GM19395 (cell line): Measurements from ENCODE around the gene ISG15.
"Not testable (repeated sequence)": the region's sequence is repeated elsewhere in the genome, so short reads cannot be mapped to it uniquely, and the experiment has no call there.

ENCODE experiments used
- ATAC-seq: cut with Tn5 transposase; IDR thresholded peaks from one replicate; pipeline ENCODE4 v1.9.1; 2021; ENCODE audit warnings: mild to moderate bottlenecking, moderate library complexity; ENCODE audit not compliant: unreplicated experiment

The ISG15 gene

DNA sequence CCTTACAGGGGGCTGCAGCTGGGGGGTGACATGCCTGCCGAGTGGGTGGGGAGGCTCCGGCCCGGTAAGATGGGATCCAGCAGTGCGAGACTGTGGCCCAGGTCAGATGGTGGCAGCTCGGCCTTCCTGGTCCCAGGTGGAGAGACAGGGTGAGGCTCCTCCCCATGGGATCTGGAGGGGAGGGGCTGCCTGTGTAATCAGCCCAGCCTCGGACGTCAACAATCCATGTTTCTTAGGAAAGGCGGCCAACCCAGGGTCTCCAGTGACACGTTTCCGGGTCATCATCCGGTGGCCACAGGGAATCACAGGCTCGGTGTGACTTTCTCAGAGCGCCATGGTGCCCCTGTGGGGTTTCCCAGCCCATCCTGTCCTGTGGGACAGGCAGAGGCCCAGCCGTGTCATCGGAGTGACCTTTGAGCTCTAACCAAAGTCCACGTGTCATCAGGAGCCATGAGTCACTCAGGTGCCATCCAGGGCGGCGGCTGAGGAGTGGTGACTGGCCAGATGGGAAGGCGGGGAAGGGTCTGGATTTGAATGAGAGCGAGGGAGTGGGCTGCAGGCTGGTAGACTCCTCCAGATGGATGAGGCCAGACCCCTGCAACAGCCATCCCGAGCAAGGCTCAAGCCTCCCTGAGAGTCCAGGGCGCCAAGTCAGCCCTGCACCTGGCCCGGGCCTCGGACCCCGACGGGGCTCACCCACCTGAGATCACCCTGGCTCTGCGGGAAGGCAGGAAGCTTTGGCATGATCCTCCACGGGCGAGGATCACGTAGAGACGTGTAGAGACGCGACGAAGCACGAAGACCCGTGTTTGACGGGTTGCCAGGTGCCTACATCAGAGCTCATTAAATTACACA is 6.8 kb upstream of the ISG15 start:
- no peak for ATAC-seq

GRCh38 chr1:1010131-1010530 is 3.2 kb upstream of the ISG15 start:
- not testable (repeated sequence) for ATAC-seq

GRCh38 chr1:1011396-1011949 is 1.8 kb upstream of the ISG15 start:
- ATAC-seq, result no peak

DNA sequence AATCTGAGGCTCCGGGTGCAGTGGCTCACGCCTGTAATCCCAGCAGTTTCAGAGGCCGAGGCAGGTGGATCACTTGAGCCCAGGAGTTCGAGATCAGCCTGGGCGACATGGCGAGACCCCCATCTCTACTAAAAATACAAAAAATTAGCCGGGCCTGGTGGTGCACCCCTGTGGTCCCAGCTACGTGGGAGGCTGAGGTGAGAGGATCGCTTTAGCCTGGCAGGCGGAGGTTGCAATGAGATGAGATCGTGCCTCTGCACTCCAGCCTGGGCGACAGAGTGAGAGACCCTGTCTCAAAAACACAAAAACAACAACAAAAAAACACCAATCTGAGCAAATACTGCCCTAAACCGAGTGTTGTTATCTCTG is 577 bp upstream of the ISG15 start:
- ATAC-seq, result not testable (repeated sequence)

DNA sequence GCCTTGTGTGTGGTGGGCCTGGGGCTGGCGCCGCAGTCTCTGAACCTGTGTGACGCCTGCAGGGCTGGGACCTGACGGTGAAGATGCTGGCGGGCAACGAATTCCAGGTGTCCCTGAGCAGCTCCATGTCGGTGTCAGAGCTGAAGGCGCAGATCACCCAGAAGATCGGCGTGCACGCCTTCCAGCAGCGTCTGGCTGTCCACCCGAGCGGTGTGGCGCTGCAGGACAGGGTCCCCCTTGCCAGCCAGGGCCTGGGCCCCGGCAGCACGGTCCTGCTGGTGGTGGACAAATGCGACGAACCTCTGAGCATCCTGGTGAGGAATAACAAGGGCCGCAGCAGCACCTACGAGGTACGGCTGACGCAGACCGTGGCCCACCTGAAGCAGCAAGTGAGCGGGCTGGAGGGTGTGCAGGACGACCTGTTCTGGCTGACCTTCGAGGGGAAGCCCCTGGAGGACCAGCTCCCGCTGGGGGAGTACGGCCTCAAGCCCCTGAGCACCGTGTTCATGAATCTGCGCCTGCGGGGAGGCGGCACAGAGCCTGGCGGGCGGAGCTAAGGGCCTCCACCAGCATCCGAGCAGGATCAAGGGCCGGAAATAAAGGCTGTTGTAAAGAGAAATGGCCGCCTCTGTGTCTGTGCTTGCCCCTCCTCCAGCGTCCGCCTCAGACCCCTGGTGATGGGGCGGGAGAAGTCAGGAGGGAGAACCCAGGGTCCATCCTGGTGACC is 788 bp downstream of the ISG15 start:
- ATAC-seq, result no peak

DNA sequence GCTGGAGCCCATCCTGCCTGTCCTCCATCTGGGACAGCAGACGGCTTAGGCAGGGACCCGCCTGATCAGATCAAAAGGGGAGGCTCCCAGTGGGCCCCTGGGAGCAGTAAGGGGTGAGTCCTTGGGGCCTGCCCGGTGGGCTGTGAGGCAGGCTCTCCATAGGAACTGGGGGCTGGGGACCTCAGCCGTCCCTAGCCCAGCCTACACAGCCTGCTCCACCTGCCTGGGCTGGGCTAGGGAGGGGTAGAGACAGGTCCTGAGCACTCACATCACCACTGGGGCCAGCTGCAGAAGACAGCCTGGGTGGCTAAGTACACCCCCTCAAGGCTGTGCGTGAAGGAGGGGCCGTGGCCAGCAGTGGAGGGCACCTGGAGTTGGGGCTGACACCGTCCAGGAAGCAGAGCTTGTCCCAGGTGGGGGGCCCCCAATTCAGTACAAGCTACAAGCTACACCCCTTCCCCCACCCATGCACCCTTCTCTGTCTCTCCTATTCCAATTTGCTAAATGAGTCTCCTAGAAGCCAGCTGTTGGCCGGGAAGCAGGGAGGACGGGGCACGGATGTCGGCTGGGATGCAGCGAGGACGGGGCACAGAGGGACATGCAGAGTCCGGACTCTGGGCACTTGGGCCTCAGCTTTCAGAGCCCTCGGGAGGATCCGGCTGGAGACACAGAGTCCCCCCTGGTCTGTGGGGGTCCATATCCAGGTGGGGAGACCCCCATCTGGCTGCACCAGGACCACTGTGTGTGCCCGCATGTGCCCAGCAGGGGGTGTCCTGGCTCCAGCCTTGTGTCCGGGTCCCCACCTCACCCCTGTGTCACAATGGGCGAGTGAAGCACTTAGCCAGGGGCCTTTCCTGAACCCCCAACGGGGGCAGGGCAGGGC is 1.7 kb downstream of the ISG15 start:
- no peak for ATAC-seq

DNA sequence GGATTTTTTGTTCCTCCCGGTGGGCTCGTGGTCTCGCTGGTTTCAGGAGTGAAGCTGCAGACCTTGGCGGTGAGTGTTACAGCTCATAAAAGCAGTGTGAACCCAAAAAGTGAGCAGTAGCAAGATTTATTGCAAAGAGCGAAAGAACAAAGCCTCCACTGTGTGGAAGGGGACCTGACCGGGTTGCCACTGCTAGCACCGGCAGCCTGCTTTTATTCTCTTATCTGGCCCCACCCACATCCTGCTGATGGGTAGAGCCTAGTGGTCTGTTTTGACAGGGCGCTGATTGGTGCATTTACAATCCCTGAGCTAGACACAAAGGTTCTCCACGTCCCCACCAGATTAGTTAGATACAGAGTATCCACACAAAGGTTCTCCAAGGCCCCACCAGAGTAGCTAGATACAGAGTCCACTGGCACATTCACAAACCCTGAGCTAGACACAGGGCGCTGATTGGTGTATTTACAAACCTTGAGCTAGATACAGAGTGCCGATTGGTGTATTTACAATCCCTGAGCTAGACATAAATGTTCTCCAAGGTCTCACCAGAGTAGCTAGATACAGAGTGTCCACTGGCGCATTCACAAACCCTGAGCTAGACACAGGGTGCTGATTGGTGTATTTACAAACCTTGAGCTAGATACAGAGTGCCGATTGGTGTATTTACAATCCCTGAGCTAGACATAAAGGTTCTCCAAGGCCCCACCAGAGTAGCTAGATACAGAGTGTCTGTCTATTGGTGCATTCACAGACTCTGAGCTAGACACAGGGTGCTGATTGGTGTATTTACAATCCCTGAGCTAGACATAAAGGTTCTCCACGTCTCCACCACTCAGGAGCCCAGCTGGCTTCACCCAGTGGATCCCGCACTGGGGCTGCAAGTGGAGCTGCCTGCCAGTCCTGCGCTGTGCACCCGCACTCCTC is 4.4 kb downstream of the ISG15 start:
- ATAC-seq, result not testable (repeated sequence)

- ATAC-seq, result not testable (repeated sequence)
Observed at GRCh38 chr1:1018321-1018685, 5.0 kb downstream of the ISG15 start.

DNA sequence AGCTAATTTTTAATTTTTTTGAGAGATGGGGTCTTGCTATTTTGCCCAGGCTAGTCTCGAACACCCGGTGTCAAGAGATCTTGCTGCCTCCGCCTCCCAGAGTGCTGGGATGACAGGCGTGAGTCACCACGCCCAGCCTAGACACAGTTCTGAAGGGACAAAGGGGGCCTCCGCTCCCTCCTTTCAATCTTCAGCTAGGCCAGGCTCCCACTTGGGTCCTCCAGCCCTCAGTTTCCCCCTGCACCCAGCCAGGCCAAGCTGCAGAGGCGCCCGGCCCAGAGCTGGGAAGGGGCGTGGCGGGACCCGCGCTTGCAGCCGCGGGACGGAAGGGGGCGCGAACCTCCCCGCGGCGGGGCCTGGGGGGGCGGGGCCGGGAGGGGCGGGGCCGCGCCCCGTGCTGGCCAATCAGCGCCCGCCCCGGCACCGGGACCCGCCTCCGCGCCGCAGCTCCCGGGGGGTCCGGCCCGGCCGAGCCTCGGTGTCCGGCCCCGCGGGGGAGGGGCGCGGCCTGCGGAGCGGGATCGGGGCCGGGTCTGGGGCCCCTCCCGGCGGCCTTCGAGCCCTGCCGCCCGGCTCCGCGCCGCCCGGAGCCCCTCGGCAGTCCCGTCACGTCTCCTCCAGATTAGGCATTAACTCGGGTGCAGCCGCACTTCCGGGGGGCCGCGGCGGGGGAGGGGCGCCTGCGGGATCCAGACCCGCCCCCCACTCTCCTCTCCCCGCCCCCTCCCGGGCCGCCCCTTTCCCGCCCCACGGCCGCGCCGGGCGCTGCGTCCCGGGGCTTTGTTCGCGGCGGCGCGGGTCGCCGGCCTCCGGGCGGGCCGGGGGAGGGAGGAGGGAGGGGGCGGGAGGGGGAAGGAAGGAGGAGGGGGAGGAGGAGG is 6.1 kb downstream of the ISG15 start:
- ATAC-seq, result peak; percentile 53

- peak; percentile 30 for ATAC-seq
Observed at GRCh38 chr1:1020000-1020404, 6.7 kb downstream of the ISG15 start, which contains the start of gene AGRN. AGRN (plus strand) TSS chr1:1020120; CDS start chr1:1020173, 53 bp downstream.

DNA sequence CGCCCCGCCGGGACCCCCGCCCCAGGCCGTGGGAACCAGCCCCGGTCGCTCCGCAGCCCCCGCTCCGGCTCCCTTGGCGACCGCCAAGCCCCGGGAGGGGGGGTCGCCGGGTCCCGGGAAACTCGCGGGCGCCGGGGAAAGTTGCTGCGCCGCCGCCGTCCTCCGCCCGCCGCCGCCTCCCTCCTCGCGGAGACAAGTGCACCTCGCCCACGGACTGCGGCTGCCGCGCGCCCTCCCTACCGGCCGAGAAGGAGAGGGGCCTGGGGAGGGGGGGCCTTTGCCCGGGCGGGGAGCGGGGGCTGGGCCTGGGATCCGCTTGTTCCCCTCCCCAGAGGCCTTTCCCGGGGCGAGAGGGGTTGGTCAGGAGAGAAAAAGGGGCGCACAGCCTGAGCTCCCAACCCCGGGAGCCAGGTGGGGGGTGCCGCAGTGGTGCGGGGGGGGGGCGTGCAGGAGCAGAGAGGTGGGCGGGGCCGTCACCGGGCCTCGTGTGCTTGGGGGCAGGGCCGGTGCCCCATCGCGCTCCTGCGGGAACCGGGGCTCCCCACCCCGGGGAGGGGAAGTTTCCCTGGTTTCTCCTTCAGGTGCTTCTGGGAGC is 7.2 kb downstream of the ISG15 start:
- peak; percentile 22 for ATAC-seq

- ATAC-seq, result no peak
Observed at GRCh38 chr1:1021010-1021919, 8.0 kb downstream of the ISG15 start.

DNA sequence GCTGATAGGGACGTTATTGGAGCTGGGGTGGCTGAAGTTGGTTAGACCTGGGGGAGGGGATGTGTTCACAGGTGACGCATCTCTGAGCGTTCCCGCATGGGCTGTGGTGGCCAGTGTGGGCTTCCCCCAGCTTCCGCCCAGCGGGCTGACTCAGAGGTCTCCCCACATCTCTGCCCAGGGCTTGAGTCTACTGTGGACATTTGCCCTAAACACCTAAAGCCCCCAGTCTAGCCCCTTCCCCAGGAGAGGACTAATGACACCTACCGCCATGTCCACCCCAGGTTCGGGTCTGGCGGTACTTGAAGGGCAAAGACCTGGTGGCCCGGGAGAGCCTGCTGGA is 8.6 kb downstream of the ISG15 start:
- no peak for ATAC-seq

GRCh38 chr1:1022302-1023009 is 9.2 kb downstream of the ISG15 start:
- no peak for ATAC-seq

GRCh38 chr1:1023700-1024099 is 10.4 kb downstream of the ISG15 start:
- ATAC-seq, result no peak

- ATAC-seq, result no peak
Observed at GRCh38 chr1:1024149-1024770, 11.0 kb downstream of the ISG15 start.
